Dedifferentiated amniotic fluid mesenchymal stem cell (primary cell): Measurements from ENCODE around the gene ADAMTSL3.

Experiments used
- DNase-seq: peaks from one replicate; pipeline ENCODE4 v3.0.0-alpha.2; 2016; ENCODE audit errors: extremely low spot score

The ADAMTSL3 gene

DNA sequence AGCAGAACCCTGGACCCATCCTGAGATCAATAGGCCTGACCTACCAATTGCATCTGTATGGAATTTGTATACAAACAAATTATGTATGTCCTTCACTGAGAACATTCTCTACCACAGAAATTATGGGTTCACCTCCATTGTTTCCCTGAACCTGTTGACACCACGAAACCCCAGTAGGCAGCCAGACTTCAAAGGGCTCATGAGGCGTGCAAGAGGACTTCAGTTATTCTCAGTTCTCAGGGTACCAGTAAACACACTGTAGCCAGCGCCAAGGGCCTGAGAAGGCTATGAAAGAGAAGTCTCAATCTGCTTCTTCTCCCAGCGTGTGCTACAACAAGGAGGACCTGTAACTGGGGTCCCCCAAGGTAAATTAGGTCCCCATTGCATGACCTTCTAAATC, 326.7 kb downstream of the ADAMTSL3 start:
- no peak for DNase-seq

DNA sequence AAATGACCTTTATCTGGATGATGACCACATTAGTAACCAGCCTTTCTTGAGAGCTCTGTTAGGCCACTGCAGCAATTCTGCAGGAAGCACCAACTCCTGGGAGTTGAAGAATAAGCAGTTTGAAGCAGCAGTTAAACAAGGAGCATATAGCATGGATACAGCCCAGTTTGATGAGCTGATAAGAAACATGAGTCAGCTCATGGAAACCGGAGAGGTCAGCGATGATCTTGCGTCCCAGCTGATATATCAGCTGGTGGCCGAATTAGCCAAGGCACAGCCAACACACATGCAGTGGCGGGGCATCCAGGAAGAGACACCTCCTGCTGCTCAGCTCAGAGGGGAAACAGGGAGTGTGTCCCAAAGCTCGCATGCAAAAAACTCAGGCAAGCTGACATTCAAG, 328.8 kb downstream of the ADAMTSL3 start:
- no peak for DNase-seq

DNA sequence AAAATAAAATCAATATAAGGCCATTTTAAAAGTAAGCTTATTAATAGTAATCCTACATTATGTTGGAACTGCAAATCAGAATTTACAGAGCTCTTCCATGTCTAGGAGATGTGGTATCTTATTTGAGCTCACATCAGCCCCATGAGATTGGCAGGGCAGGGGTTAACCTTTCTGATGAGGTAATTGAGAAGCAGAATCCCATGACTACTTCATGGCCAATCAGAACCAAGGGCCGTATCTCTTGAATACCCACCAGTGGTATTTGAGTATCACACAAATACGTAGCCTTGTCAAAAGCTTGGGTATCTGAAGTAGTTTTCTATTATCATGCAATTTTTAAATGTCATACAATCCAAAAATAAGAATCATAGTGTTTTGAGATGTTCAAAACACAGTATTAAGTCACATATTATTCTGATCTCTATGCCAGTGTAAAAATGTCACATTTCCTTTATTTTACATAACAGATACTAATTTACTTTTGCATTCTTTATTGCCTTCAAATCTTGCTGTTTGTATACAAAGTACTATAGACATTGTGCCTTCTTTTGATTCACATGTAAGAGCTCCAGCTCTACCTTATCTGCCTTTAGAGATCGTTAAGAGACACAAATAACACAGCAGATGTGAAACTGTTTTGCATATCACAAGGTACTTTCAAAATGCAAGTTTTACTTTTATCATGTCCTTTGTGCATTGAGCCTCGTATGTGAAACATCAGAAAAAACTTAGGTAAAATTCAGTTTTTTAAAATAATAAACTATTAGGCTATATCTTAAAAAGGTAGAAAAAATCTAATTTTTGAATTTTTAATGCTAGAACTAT, 329.9 kb downstream of the ADAMTSL3 start:
- DNase-seq: no peak

DNA sequence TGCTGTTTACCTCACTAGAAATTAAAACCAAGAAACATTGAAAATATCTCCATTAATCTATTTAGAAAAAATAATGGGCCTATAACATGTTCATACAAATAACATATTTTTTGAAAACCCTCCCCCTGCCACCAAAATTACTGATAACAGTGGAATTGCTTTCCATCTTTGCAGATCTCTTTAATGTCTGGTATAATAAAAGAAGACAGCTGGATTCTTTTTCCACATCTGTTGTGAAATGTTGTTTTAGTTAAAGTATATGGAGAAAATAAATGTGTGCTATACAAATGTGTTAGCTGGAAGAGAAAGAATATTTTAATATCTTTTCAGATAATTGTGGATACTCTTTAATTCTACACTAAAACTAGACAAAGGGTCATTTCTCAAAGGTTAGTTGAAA, 330.7 kb downstream of the ADAMTSL3 start:
- no peak for DNase-seq

DNA sequence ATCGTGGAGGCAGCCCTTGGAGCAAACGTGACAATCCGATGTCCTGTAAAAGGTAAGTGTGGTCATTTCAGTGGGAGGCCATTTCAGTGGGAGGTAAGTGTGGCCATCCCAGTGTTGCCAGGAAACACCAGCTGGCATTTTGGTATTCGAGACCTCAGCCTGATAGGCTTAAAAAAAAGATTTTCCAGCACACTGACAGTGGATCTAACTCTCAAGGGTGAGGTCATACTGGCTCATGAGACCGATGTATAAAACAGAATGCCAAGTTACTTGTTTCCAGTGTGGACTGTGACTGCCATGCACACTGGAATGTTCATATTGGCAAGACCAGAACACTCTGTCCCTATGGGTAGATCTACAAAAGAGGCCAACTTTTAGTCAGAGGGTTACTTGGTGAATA, 337.2 kb downstream of the ADAMTSL3 start:
- no peak for DNase-seq

DNA sequence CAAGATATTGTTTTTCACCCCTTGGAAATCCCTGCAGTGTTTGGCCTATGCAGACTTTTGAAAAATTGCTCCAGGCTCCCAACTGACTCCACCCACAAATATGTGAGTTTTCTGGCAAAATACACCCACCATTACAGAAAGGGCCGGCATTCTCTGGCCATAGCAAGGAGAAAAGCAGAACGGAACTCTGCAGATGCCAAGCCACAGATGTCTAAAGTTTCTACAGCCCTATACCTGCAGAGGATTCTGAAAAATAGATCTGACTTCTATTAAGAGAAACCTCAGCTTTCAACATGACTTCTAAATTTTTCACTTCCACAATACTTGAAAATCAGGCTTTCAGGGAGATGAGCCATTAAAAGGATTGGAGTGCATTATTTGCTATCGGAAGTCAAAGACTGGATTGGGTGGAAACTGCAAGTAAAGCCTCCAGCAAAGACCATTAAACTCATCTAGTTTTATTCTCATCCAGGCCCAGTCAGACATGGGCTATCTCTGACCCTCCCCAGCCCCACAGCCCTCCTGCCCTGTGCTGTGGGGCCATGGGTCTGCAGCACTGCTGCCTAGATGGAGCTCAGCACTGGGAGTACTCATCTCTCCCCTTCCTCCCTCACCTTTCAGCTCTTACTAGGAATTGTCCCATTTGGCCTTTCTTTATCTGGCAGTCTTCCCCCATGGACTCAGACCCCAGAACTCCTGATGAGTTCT, 338.6 kb downstream of the ADAMTSL3 start:
- DNase-seq: no peak

DNA sequence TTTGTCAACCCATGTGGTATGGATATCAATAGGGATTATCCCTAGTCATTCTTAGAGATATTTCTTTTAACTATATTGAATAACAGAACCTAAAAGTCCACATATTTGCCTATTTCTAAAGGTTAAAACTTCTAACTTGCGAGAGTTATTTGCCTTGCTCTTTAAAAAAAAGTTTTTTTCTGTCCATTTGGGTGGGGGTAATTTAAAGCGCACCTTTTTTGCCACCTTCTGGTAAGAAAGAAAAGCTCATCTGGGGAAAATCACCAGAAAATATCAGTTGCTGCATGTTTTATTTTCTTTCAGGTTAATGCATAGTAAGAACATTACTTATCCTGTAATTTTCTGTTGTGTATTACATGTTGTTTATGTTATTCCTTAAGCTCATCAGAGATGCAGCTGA, 339.7 kb downstream of the ADAMTSL3 start:
- no peak for DNase-seq

DNA sequence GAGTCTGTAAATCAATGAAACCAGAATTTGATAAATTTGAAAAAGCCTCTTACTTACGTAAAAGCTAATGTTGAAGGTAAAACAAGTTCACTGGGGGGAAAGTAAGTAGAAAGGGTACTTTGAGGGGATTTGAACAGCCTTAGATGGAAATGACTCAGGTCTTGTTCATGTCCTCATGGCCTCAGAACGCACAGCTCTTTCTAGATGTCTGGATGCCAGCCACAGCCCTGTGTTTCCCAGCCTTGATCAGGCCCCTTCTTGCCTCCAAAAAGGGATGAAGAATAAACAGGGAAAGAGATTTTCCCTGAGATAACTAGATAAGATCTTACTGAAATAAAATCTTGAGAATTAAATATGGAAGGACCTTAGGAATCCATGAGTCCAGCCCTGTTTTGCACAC, 344.6 kb downstream of the ADAMTSL3 start:
- DNase-seq: no peak

DNA sequence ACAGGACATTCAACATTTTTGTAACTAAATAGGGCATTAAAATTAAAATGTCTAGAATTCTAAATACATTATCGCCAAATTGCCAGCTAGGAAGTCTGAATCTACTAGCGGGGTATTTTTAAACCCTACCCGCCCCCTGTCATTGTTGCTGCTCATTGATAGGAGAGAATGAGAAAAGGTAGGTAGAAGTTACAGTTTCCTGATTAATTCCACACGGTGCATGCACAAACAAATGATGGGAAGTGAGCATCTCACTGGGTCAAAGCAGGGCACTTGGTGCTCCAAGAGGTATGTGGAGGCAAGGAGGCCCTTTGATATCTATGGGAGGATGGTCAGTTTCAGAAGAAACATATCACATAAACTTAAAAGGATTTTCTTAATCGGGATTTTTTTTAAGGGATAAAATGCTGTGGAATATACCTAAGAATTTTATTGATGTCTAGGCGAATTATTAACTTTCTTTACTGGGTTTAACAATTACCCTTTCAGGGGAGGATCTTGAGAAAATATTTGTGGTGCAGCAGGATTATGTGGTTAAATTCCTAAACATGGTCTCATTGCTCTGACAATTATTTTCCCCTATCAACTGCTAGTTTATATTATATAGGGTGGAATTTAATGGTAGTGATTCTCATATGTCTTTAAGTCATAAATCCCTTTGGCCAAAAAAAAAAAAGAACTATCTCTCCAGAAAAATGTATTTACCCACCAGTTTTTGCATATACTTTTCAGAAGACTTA, 345.6 kb downstream of the ADAMTSL3 start:
- no peak for DNase-seq

DNA sequence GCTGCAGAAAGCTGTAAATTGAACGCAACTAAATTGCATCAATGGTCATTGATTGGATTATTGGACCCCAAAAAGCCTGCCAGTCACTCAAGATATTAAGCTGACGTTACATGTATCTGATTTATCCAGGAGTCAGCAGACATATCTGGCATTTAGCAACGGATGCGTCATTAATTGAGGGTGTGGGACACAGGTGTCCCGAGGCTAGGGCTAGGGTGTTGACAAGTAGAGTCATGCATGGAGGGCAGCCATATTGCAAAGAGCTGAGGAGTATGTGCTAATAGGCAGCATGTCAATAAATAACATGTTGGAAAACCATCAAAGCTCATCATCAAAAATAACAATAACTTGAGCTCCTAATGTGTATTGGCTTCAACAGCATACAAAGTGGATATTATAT, 347.1 kb downstream of the ADAMTSL3 start:
- no peak for DNase-seq

DNA sequence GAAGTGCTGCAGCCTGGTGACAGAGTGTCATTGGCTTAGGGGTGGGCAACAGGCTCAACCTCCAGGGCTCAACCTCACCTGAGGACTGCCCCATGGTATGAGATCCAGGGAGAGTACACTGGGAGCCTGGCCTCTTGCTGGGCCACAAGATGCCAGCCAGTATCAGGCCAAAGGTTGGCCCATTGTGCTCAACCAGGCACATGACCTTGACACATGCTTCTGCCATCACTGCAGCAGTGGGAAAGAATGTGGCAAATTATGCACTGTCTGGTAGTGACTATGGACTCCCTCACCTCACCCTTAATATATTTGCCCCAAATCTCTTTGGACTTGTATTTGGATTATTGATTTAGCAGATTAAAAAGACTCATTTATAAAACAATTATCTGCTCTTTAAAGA, 347.7 kb downstream of the ADAMTSL3 start:
- no peak for DNase-seq

DNA sequence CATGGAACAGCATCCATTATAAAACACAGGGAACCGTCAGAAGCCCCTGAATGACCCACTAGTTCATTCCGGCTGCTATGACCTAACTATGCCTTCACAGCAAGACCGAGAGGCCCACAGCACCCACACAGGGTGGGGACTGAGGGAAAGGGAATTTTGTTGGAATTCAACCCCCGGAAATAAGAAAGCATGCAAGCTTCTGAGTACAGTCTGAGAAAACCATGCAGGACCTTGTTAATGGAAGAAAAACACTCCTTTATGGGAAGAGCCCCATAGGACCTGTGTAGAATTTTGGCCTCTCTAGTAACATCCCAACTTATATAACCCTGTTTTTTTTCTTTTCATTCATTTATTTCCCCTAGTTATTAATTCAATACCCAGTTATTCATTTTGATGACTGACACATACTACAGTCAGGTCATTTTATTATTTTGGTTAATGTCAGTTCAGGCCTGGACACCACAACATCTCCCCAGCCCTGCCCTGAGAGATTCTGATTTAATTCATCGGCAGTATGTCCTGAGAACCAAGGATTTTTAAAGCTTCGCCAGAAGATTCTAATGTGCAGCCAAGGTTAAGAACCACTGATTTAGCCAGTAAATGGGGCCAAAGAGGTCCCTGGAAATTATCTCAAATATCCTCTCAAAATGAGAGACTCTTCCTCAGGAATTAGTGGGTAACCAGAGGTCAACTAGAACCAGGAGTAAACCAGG, 350.0 kb downstream of the ADAMTSL3 start:
- DNase-seq: no peak

DNA sequence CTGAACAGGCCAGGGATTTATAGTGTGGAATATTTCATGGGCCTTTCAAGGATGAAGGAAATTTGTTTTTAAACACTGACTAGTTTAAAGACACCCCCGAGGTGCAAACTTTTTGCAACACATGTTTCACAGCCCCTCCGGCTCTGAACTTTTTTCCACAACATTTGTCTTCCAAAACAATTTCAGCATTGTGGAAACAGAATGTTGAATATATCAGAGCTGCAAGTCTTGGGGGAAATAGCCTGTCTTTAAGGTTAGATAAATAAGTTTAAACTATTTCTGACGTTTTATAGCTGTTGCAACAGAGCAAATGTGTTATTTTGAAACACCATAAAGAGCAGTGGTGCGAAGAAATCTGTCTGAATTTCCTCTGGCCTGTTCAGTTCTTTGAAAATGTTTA, 352.5 kb downstream of the ADAMTSL3 start:
- DNase-seq: no peak

DNA sequence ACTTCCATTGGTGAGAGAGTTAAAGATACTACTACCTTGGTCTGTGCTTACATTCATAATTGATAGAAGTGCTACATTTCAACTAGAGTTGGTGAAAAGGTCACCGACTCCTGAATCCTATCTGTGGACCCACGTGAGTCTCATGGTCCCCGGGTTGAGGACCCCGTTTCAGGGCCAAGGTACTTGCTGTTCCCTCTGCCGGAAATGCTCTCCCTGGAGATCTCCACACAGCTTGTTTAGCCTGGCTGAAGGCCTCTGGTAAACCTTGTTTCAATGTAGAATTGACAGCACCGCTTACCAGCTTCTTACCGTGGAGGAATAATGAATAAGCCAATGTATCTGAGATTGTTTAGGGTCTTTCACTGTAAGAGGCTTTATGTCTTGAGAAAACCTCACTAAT, 355.7 kb downstream of the ADAMTSL3 start:
- no peak for DNase-seq

DNA sequence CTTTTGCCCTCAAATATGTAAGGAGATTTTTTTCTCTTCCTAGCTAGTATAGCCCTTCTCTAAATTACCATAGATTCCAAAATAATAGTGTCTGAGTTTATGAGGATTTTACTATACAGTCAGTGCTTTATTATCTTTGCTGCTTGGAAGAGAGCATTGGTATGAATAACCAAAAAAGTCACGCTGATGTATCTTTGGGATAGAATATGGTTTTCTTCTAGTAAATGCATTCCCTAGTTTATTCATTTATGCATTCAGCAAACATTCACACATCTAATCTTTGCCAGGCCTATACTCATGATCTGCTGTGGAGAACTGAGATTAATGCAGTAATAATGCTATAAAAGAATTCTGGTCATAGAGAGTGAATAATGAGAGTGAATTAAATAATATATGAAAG, 356.3 kb downstream of the ADAMTSL3 start:
- DNase-seq: no peak

DNA sequence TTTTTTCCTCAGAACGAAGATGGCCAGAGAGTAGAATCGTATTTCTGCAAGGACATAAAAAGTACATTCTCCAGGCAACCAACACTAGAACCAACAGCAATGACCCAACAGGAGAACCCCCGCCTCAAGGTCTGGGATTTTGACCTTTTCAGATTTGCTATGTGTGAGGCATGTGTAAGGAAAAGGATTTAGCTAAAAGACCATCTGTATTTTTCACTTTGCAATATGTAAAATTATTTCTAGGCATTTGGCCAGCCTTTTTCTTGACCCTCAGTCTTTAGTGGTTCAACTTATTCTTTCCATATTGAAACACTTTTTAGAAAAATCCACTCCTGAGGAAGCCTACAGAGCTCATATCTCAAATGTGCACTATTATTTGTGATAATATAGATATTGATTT, 362.4 kb downstream of the ADAMTSL3 start:
- no peak for DNase-seq

DNA sequence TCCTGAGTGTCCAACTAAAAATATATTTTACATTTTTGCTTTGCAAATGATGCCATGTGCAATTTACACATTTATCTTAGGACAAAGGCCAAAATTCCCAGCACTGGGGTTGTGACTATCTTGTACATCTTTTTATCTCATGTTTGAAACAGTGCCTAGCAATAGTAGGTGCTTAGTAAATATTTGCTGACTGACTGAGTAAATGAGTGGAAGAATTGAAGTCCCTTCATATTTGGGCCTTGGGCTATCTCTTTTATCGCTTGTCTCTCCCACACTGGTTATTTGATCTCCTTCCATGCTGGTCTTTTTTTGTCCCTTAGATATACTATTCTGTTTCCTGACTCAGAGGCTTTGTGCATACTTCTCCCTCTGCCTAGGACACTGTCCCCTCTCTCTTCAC, 368.6 kb downstream of the ADAMTSL3 start:
- DNase-seq: no peak

DNA sequence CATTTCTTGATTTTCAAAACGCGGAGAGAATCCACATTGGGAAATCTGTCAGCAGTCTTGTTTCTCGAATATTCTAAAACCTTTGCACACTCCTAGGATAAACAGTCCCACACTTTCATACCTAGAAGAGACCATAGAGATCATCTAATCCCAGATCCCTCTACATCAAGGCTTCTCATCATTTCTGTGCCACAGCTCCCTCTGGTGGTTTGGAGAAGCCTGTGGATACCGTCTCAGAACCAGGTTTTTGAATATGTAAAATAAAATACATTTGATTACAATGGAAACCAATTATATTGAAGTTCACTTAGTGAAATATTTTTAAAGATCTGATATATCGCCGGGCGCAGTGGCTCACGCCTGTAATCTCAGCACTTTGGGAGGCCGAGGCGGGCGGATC, 369.7 kb downstream of the ADAMTSL3 start:
- DNase-seq: no peak

DNA sequence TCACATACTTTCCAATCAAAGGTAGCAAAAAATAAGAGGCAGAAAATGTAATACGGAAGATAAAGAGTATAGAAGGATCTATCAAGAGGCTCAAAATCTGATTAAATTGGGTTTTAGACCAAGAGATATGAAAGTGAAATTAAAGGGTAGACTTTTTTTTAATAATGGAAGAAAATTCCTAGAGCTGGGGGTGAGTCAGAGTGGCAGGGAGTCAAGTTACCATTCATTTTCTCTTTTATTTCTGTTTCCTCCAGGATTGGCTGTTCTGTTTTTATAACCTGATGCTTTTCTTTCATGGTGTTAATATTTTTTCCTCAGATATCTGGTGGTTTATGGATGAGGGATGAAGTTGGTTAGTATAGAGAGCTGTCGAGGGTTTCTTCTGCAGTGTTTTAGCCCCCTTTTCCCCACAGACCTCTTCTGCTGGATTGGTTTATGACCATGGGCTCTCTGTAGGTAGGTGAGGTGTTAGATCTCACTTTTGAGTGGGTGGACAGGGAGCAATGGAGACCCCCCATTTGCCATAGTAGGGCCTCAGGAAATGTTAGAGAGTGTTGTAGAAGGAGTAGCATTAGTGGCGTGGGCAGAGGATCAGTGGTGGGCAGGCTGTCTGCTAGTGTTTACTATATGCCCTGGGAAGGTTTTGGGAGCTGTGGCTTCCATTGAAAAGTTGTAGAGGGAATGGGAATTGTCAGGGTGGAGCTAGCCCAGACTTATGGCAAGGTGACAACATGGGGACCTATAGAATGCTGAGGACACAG, 380.1 kb downstream of the ADAMTSL3 start:
- no peak for DNase-seq

DNA sequence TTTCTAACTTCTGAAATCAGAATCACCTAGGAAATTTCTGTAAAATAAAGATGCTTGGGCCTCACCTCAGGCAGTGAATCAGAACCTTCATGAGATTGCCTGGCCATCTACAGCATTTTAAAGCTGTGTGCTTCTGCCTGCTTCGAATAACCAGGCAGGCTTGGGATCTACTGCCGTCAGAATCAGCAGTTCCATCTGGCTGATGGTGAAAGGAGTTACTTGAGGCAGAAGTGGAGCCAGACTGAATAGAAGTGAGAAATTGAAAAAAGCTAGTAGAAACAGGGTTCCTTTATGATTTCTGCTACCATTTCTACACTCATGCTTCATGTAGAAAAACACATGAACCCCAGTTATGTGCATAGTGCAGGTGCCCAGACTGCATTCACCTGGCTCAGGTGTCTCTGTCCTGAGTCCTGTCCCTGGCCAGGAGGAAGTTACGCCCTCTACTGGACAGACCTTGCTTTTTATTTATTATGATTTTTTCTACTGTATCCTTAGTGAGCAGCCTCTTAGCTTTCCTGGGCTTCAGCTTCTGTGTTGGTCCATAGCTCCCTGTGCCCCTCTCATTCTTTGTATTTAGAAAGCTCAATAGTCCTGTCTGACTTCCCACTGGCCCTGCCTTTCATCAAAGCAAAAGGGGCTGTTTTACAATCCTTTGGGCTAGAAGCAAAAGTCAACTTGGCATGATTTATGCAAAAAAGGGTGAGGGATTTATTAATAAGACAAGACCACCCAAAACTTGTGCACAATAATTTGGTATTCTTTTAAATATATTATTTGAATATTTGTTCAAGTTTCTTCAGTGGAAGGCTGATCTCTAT, 380.9 kb downstream of the ADAMTSL3 start:
- no peak for DNase-seq

DNA sequence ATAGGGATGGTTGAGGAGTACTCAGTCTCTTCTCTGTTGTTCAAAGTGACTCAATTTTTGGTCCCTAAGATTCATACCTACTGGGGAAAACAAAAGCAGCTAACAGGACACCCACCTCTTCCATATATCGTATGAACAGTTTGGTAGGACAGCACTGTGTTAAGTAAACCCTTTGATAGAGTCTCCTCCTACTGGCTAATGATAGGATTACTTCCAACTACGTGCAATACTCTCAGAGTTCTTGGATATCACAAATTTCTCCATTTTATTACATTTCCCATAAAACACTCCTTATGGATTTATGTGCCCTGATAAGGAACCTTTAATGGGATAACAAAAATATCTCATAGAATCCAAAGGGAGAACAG, 381.5 kb downstream of the ADAMTSL3 start:
- no peak for DNase-seq
